DMS153 treated with DMSO at 0.1 percent for 48 hours (cell line): Measurements from ENCODE around the gene TRERF1.
"Not testable (repeated sequence)": the region's sequence is repeated elsewhere in the genome, so short reads cannot be mapped to it uniquely, and the experiment has no call there.

Source experiments
- DNase-seq: peaks from one replicate; lab custom pipeline; 2025; ENCODE audit not compliant: unreplicated experiment; lab: John Stamatoyannopoulos, UW

The TRERF1 gene

DNA sequence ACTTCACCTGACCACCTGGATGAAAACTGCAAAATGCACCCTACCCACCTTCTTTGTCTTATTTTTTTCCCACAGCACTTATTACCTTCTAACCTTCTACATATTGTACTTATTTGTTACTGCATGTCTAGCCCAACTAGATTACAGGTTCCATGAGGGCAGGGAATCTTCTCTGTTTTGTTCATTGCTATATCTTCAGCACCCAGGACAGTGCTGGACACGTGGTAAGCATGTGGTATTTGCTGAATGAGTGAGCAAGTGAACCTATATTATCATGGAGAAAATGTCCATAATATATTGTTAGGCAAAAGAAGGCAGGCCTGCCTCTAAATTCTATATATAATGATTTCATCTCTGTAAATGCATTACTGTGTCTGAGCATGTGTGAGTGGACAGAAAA is 107.0 kb downstream of the TRERF1 start:
- DNase-seq = no peak

DNA sequence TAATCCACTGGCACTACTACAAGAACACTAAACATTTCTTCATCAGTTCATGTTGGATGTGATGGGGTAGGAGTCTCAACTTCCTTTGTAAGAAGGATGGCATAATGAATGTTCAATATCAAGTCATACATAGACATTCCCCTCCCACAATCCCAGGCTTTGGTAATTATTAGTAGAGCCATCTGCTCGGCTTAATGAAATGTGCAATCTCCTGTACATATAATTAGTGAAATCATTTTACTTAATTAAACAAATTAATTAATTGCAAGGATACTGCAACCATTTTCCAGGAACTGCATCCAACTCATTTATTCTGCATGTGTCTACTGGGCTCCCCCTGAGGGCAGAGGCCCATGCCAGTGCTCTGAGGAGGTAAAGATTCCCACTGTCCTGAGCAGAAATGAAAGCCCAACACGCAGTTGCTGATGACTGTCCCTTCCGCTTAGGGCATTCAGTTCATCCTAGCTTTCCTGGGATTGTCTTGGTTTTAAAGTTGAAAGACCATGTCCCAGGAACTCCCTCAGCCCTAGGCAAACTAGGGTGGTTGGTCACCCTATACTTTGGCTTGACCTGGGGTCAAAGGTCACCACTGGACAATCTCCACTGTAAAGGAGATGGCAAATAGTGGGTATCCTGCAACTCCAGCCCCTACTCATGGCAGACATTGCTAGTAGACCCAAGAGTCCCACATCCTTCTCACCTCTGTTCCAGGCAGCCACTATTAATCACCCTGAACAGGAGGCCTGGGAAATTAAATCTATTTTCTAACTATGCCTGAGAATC is 109.8 kb downstream of the TRERF1 start:
- no peak for DNase-seq

DNA sequence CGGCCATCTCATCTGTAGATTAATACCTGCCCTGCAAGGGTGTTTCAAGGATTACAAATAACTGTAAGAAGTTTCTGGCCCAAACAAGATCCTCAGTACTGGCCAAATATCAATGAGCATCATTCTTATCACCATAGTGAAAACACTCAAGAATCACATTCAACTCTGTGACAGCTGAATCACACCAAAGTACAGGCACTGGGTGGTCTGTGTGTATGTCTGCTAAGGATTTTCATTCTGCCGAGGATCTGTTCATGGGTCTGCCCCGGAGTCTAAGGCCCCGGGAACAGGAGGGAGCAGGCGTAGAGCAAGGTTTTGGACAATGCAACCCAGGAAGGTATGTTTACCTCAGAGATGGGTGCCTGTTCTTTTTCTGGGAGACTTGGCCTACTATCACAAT is 110.5 kb downstream of the TRERF1 start:
- no peak for DNase-seq

DNA sequence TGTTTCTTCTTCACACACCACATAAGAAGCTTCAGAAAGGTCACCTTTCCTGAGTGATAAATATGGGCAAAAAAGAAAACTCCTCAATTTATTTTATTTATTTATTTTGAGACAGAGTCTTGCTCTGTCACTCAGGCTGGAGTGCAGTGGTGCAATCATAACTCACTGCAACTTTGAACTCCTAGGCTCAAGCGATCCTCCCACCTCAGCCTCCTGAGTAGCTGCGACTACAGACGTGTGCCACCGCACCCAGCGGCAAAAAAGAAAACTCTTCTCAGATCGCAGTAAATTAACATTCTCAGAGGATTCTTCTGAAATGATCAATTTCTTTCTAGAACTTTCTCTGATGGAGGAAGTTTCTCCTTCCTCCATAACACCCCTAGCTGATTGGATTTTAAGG is 111.2 kb downstream of the TRERF1 start:
- DNase-seq = no peak

DNA sequence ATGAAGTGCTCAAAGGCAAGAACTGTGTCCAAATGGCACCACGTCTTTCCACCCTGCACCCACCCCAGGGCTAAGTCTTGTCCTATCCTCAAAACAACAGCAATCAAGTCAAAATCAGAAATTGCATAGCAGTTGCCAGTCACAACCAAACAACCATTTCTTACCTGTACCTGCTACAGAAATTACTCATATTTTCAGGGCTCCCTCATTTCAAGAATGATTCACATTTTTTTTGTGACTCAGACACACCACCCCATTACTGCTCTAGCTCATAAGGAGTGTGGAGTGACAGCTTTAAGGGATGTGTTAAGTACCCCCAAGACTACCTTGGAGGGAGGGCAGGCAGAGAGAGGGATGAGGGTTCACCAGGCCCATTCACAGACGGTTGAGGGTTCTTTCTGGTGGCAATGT is 111.7 kb downstream of the TRERF1 start:
- no peak for DNase-seq

DNA sequence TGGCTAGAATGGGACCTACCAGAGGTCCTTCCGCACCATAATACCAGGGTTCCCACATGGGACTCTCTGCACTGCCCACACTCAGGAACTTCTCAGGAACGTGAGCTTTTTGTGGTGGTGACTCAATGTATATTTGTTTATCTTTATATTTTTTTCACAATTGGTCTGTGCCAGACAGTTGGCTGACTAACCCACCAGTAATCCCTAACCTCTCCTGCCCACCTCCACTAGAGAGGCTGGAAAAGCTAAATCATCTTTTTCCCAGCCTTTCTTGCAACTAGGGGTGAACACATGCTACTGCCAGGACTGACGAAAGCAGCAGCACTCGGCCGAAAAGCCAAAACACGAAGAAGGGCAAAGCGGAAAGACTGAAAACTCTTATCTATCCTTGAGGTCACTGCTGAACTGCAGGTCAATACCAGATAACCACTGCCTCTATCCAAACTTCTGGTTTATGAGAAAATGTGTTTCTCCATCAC is 112.9 kb downstream of the TRERF1 start:
- DNase-seq = no peak

DNA sequence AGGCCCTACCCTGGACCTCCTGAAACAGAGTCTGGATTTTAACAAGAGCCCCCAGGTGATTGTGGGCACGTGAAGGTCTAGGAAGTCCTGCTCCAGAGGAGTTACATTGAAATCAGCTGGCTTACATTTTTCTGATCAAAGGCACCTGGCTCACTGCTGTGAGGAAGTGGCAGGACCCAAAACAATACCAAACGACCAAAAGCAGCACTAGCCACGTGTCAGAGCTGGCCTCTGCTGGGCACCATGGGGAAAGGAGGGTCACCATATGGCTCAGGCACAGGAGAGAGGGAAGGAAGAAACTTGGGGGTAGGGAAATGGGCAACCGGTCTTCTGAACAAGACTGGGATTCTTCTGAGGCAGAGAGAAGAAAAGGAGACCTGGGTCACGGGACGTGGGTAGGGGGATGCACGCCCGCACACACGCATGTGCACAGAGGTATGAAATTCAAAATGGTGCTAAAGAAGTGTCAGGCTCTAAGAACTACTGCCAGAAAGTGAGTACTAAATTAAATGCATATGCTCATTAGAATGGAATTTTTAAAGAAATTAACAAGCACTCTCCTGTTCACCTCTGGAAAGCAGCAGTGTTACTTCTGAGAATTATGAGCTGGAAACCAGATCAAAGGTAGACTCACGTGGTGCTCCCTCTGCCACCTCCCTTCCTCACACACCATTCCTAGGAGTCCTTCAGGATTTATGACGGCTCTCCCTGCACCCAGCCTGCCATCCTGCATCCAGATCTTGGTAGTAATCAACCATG is 113.6 kb downstream of the TRERF1 start:
- DNase-seq = no peak

DNA sequence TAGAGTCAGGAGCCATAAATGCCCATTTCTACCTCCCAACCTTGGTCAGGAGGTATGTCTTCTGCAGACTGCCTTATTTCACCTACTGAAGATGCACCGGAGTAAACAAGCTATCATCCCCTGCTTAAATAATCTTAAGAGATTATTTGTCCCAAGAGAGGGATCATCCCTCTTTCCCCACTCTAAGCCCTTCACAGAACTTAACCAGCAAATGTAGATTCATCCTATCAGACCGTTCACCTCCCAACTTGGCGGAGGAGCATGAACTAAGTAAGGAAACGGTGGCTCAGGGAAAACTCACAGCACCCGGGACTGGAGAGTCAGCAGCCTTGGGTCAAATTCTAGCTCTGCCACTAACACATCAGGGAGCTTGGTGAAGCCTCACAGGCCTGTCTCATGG is 115.3 kb downstream of the TRERF1 start:
- no peak for DNase-seq

DNA sequence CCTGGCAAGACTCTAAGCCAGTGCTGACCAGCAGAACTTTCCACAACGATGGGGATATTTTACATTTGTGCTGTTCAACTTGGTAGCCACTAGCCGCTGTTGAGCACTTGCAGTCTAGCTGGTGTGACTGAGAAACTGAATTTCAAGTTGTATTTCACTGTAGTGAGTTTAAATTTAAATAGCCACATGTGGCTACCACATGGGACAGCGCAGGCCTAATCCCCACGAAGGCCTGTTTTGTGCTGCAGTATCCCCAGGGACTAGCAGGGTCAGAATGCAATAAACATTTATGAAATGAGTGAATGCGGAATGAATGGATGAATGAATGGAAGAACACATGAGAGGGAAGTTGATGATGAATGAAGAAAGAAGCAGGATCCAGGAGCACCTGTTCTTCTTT is 115.8 kb downstream of the TRERF1 start:
- DNase-seq = no peak

DNA sequence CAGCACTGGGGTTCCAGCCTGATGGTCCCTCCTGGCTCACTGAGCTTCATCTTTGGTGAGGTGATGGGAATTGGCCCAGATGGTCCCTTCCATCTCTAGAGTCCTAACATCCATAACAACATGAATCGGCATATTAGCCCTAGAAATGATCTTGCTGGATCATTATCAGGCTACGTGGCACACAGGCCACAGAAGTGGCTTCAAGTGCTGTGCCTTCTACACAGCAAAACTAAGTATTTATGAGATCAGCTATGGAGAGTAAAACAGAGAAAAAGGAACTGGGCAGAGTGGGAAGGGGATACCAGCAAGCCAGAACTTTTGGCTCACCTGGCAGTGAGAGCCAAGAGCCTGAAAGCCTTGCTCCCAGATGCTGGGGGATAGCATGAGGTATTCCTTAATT is 116.9 kb downstream of the TRERF1 start:
- DNase-seq = no peak

DNA sequence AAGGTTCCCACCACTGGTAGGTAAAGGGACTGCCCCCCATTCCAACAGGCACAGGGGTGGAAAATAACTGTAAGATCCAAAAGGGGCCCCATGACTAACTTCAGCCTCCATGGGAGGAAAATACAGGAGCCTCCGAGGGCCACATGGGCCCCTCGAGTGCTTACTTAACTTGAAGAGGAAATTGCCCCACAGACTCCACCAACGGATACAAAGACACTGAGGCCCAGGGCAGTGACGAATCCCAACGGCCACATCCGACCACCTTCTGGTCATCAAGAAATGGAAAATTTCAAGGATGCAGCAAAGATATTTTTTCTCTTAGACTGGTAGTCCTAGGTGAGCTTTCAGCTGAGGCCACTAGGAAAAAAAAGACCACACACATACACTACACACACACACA is 118.1 kb downstream of the TRERF1 start:
- DNase-seq = no peak

DNA sequence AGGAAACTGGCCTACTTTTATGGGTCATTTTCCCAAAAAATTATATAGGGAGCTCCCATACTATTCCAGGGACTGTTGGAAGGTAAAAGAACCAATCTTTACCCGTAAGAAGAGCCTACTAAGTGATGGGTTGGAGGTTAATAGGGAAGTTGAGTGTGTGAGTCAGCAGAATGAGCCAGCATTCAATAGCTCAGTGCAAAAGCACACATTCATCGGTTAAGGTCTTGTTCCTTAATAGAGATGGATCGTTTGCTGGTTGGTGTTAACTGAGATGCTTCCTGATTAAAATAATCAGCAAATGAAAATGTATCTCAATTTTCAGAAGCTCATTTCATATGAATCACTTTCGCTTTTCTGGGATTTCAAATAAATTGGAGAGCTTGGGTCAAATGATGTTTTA is 118.8 kb downstream of the TRERF1 start:
- DNase-seq = no peak

DNA sequence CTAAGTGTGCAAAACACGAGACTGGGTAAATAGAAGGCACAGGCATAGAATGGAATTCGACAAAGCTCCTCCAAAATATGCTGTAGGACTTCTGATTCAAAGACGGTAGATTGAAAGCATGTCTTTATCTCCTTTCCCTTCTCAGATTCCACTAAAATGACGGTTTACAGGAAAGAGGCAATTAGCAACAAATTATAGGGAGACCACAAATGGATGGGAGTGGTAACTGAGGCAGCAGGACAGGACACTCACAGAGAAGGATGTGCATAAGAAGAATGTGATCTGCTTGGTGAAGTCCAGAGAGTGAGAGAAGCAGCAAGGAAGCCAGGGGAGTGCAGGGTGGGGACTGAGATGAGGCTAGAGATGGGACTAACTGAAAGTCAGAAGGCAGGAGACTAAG is 120.7 kb downstream of the TRERF1 start:
- DNase-seq = no peak

DNA sequence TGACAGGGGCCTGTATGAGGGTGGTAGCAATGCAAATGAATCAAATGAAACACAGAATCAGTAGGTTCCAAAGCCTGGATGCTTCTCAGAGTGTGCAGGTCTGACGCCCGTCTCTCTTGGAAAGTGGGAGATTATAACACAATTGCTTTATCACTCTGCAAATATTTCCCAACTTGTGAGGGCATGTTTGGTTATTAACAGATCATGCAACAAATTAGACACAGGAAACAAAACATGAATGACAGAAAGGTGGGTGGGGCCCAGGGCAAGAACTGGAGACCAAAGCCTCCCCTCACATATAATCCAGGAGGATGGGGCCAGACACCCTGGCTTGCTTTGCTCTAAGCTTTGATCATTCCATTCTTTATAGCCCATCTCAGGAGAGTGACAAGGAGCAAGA is 125.5 kb downstream of the TRERF1 start:
- peak; percentile 19 for DNase-seq

DNA sequence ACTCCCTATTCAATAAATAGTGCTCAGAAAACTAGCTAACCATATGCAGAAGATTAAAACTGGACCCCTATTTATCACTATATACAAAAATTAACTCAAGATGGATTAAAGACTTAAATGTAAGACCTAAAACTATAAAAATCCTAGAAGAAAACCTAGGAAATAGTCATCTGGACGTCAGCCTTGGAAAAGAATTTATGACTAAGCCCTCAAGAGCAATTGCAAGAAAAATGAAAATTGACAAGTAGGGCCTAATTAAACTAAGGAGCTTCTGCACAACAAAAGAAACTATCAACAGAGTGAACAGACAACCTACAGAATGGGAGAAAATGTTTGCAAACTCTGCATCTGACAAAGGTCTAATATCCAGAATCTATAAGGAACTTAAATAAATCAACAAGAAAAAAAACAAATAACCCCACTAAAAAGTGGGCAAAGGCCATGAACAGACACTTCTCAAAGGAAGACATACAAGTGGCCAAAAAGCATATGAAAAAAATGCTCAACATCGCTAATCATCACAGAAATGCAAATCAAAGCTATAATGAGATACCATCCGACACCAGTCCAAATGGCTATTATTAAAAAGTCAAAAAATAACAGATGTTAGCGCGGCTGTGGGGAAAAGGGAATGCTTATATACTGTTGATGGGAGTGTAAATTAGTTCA is 126.9 kb downstream of the TRERF1 start:
- not testable (repeated sequence) for DNase-seq

DNA sequence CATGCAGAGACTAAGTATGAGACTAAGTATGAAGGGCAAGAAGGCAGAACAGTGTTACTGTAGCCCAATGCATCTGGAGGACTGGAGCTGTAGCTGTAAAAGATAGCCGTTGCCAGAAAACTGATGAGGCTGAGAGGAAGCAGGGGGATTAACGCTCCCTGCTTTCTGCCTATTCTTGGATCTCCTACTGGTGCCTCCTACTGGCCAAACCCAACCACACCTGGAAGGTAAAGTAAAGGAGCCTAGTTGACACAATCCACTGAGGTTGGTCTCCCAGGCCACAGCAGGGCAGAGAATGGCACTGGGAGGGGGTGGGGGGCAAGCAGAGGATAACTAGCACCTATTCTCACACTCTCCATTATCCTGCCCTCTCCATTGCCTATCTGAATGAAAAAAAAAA is 129.1 kb downstream of the TRERF1 start:
- no peak for DNase-seq

DNA sequence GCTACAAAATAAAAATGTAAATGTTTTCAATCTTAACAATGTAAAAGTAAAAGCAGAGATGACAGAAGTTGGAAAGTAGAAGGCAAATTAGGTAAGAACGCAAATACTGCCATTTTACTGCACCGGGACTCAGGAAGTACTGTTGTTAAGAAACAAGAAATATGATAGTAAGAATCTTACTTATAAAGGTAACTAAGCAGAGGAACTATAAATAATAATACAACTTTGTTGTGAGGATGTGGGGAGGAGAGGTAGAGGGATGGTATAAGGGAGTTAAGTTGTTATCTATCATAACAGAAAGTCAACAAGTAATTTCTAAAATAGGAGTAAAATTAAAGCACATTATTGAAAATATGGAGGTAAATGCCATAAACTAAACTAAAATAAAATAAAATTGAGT is 129.8 kb downstream of the TRERF1 start:
- DNase-seq = no peak

DNA sequence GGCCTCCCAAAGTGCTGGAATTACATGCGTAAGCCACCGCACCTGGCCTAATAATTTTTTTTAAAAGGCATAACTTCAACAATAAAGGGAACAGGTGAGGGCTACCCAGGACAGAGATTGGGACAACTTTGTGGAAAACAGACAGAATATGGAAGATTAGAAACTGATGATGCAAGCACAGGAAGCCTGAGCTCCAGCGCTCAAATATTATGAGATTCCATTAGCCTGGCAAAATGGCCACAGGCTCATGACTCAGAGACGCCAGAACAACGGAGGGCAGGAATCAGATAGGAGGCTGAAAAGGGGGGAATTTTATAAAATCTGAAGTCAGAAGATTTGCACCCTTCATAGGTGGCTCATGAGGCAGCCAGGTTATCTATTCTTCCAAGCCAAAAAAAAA is 131.0 kb downstream of the TRERF1 start:
- no peak for DNase-seq

DNA sequence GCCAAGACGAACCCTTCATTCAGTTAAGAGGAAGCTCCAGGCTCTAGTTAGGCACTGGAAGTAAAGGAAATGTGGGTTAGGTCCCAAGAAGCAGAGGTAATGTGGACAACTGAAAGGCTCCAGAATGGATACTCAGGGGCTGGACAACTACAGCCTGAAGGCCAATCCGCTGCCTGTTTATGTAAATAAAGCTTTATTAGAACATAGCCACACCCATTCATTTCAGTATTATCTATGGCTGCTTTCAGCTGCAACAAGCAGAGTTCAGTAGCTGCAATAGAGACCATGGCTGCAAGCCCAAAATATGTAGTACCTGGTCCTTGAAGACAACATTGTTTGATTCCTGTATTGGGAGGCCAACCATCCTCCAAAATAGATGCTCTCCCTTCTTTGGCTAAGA is 133.2 kb downstream of the TRERF1 start:
- no peak for DNase-seq

DNA sequence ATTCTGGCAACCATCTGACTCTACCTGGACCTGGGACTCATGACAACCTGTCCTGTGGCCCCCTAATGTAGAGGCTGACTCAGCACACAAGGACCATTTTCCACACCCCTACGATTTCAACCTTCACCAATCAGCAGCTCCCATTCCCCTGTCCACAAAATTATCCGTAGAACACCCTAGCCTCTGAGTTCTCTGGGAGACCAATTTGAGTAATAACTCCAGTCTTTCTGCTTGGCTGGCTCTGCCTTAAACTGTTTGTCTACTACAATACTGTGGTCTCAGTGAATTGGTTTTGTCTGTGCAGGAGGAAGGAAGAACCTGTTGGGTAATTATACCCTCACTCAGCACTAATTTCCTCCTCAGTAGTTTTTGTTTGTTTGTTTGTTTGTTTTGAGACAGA is 134.7 kb downstream of the TRERF1 start:
- no peak for DNase-seq

DNA sequence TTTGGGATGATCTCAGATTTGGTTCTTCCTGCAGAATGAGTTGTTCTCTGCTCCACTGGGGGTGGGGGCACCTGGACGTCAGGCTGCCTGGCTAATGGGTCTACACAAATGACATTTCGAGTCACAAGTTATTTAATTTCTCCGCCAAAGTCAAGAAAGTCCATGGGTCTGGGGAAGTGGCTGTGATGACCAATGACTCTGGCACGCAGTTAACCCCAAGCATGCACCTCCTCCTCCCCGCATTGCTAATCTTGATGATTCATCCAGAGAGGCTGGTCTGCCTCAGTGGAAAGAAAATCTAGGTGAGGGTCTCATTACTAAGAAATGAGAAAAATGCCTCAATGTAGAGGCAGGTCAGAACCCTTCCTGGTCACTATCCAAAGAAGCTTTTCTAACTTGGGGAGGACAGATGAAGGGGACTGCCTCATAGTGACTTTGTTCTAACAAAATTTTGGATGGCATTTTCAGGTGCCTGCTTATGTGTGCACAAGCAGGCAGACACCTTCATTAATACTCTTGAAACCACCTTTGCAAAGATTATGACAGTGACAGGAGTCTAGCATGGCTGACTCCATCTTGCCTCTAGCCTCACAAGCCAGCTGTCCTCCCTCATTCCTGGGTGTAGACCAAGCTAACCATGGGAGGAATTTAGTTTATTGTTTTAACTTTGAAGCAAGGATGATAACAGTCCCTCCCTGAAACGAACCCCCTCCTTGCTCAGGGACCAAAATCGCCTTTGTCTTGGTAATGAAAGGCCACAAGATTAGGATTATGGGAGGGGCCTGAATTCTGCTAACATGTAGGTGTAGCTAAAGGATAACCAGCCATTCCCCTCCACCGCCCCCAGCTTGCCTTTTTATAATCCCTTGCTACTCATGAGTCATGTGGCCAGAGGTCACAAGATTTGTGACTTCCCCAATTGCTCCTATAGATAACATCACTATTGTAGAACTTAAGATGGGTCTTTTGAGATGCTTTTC is 135.4 kb downstream of the TRERF1 start:
- no peak for DNase-seq
